ENCODE measurements around the gene LIN7B. TPM values are rescaled to one million over a fixed set of nuclear protein-coding genes. Genes with fewer than 3 reads are reported as not detected.

The LIN7B gene
- total and polyA plus RNA-seq, 9 of the 15 experiments (the other 6 are each of a cell fraction or from before 2014, with no cell fraction given), result 0.89 to 15.7 (median 4.0) TPM

DNA sequence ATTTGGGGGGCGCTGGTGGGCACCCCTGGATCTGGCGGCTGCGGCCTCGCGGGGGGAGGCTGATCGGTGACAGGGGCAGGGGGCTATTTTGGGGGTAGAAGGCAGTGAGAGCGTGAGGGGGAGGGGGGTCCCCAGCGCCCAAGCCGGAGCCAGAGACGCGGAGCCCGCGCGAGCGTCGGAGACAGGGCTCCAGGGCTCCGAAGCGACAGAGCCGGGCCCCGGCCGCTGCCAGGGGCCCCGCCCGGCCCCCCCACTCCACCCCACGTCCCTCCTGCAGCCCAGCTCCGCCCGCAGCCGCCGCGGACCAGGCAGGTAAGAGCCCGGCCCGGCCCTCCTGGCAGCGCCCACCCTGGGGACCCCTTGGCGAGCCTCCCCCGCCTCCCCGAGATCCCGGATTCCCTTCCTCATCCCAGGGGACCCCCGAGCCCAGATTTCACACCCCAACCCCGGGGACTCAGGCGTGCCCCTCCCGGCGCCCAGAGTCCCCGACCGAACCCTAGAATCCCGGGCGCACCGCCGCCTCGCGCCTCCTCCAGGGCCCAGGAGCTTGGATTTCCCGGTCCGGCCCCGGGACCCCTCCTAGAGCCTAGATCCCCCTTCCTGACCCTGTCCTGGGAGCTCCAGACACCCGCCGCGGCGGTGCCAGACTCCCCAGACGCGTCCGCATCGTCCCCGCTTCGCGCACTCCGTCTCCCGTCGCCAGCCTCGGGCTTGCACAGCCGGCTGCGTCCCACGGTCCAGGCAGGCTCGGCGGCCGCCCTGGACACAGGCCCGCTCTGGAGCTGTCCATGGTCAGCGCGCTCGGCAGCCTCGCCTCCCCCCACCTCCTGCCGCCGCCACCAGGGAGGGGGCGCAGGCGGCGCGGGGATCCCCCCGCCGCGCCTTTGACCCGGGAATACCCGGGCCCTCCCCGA lies 5.5 kb downstream of the LIN7B start, which contains the start of gene PPFIA3 (continued):
- TF ChIP-seq, protein P1, sequence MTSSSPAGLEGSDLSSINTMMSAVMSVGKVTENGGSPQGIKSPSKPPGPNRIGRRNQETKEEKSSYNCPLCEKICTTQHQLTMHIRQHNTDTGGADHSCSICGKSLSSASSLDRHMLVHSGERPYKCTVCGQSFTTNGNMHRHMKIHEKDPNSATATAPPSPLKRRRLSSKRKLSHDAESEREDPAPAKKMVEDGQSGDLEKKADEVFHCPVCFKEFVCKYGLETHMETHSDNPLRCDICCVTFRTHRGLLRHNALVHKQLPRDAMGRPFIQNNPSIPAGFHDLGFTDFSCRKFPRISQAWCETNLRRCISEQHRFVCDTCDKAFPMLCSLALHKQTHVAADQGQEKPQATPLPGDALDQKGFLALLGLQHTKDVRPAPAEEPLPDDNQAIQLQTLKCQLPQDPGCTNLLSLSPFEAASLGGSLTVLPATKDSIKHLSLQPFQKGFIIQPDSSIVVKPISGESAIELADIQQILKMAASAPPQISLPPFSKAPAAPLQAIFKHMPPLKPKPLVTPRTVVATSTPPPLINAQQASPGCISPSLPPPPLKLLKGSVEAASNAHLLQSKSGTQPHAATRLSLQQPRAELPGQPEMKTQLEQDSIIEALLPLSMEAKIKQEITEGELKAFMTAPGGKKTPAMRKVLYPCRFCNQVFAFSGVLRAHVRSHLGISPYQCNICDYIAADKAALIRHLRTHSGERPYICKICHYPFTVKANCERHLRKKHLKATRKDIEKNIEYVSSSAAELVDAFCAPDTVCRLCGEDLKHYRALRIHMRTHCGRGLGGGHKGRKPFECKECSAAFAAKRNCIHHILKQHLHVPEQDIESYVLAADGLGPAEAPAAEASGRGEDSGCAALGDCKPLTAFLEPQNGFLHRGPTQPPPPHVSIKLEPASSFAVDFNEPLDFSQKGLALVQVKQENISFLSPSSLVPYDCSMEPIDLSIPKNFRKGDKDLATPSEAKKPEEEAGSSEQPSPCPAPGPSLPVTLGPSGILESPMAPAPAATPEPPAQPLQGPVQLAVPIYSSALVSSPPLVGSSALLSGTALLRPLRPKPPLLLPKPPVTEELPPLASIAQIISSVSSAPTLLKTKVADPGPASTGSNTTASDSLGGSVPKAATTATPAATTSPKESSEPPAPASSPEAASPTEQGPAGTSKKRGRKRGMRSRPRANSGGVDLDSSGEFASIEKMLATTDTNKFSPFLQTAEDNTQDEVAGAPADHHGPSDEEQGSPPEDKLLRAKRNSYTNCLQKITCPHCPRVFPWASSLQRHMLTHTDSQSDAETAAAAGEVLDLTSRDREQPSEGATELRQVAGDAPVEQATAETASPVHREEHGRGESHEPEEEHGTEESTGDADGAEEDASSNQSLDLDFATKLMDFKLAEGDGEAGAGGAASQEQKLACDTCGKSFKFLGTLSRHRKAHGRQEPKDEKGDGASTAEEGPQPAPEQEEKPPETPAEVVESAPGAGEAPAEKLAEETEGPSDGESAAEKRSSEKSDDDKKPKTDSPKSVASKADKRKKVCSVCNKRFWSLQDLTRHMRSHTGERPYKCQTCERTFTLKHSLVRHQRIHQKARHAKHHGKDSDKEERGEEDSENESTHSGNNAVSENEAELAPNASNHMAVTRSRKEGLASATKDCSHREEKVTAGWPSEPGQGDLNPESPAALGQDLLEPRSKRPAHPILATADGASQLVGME (CRISPR knock-in tag; IDR thresholded peaks at IDR 0.05), result 0 out of 2 replicates have a peak, but pooled peaks have one; percentile 45
- TF ChIP-seq, protein P2, sequence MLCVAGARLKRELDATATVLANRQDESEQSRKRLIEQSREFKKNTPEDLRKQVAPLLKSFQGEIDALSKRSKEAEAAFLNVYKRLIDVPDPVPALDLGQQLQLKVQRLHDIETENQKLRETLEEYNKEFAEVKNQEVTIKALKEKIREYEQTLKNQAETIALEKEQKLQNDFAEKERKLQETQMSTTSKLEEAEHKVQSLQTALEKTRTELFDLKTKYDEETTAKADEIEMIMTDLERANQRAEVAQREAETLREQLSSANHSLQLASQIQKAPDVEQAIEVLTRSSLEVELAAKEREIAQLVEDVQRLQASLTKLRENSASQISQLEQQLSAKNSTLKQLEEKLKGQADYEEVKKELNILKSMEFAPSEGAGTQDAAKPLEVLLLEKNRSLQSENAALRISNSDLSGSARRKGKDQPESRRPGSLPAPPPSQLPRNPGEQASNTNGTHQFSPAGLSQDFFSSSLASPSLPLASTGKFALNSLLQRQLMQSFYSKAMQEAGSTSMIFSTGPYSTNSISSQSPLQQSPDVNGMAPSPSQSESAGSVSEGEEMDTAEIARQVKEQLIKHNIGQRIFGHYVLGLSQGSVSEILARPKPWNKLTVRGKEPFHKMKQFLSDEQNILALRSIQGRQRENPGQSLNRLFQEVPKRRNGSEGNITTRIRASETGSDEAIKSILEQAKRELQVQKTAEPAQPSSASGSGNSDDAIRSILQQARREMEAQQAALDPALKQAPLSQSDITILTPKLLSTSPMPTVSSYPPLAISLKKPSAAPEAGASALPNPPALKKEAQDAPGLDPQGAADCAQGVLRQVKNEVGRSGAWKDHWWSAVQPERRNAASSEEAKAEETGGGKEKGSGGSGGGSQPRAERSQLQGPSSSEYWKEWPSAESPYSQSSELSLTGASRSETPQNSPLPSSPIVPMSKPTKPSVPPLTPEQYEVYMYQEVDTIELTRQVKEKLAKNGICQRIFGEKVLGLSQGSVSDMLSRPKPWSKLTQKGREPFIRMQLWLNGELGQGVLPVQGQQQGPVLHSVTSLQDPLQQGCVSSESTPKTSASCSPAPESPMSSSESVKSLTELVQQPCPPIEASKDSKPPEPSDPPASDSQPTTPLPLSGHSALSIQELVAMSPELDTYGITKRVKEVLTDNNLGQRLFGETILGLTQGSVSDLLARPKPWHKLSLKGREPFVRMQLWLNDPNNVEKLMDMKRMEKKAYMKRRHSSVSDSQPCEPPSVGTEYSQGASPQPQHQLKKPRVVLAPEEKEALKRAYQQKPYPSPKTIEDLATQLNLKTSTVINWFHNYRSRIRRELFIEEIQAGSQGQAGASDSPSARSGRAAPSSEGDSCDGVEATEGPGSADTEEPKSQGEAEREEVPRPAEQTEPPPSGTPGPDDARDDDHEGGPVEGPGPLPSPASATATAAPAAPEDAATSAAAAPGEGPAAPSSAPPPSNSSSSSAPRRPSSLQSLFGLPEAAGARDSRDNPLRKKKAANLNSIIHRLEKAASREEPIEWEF (CRISPR knock-in tag; IDR thresholded peaks at IDR 0.05), result no peak
- TF ChIP-seq TEAD1 (CRISPR knock-in tag; IDR thresholded peaks at IDR 0.05) (peak in 1 of 2 experiments; percentile 69; a peak in 1 of 4 replicates), TAF9B (IDR thresholded peaks at IDR 0.05; ENCODE audit: partially characterized antibody) (no peak), XRCC5 (IDR thresholded peaks at IDR 0.05; ENCODE audit: low read depth, low read length) (no peak), SMAD4 (CRISPR knock-in tag; conservative IDR thresholded peaks at IDR 0.05) (peak; percentile 29; the same call in 1 of the 2 replicates), L3MBTL2 (IDR thresholded peaks at IDR 0.05) (peak; percentile 83), HMGN3 (IDR thresholded peaks at IDR 0.05; ENCODE audit: borderline replicate concordance, extremely low read depth, insufficient read length, low read depth, low read length) (peak; percentile 70)
- TF ChIP-seq, protein P3, sequence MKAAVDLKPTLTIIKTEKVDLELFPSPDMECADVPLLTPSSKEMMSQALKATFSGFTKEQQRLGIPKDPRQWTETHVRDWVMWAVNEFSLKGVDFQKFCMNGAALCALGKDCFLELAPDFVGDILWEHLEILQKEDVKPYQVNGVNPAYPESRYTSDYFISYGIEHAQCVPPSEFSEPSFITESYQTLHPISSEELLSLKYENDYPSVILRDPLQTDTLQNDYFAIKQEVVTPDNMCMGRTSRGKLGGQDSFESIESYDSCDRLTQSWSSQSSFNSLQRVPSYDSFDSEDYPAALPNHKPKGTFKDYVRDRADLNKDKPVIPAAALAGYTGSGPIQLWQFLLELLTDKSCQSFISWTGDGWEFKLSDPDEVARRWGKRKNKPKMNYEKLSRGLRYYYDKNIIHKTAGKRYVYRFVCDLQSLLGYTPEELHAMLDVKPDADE (conservative IDR thresholded peaks at IDR 0.05; ENCODE audit: control insufficient read depth, low read depth, low read length), result 0 out of 2 replicates have a peak, but pooled peaks have one; percentile 46
